Progenitor cell of endocrine pancreas (in vitro differentiated cells): ENCODE measurements around the gene SNX3. TPM values are rescaled to one million over a fixed set of nuclear protein-coding genes. Genes with fewer than 3 reads are reported as not detected.
A peak's percentile ranks its signal among the peaks of the same experiment; 100 is the strongest.
"Not testable (repeated sequence)": the region's sequence is repeated elsewhere in the genome, so short reads cannot be mapped to it uniquely, and the experiment has no call there.

ENCODE experiments used
- DNase-seq: peaks from one replicate; pipeline ENCODE4 v3.0.0; 2021; ENCODE audit warnings: low spot score; ENCODE audit not compliant: unreplicated experiment
- H3K27ac Mint-ChIP-seq: 2 replicates; pipeline ENCODE4 v1.8.0; 2021; ENCODE audit warnings: mild to moderate bottlenecking, moderate library complexity, mixed read lengths
- H3K27me3 Mint-ChIP-seq: 2 replicates; pipeline ENCODE4 v1.8.0; 2021; ENCODE audit warnings: mixed read lengths
- H3K36me3 Mint-ChIP-seq: 2 replicates; pipeline ENCODE4 v1.8.0; 2022; ENCODE audit warnings: mixed read lengths; ENCODE audit not compliant: insufficient read depth
- H3K4me1 Mint-ChIP-seq: 2 replicates; pipeline ENCODE4 v1.8.0; 2021; ENCODE audit warnings: low read depth, mixed read lengths
- H3K4me3 Mint-ChIP-seq: 2 replicates; pipeline ENCODE4 v1.8.0; 2021; ENCODE audit warnings: low read depth, mild to moderate bottlenecking, moderate library complexity, mixed read lengths
- H3K9me3 Mint-ChIP-seq: 2 replicates; pipeline ENCODE4 v1.8.0; 2021; ENCODE audit warnings: low read depth, mixed read lengths
- CTCF ChIP-seq: fragments of 200-600 bp; sonication (generic); IDR thresholded peaks from one replicate; pipeline ENCODE4 v1.5.0; 2021; ENCODE audit warnings: antibody characterized with exemption, mild to moderate bottlenecking; ENCODE audit not compliant: unreplicated experiment
- total RNA-seq: library from RNA; stranded (reverse); gene quantifications from 2 replicates; pipeline ENCODE4 v1.2.1, GENCODE V29; 2021

The SNX3 gene
- total RNA-seq, 1 donor from 2014 or later = 95.5 TPM

- no peaks in the 10 kb centered on the region for H3K27me3 Mint-ChIP-seq
- no peak overlapping the region for H3K4me3 Mint-ChIP-seq
- no peaks in the 10 kb centered on the region for H3K9me3 Mint-ChIP-seq
- DNase-seq = no peak
- H3K4me1 Mint-ChIP-seq = peaks cover 9% of the 10 kb centered on the region
- no peak for TF ChIP-seq CTCF
- H3K36me3 Mint-ChIP-seq = no peaks in the 10 kb centered on the region
- H3K27ac Mint-ChIP-seq = no peak overlapping the region
Observed at GRCh38 chr6:108275976-108276375, 15.1 kb upstream of the SNX3 start.

GRCh38 chr6:108274546-108274945 is 13.7 kb upstream of the SNX3 start:
- TF ChIP-seq CTCF = no peak
- Mint-ChIP-seq H3K4me1 (peaks cover 6% of the 10 kb centered on the region), H3K27ac (no peak overlapping the region), H3K27me3 (no peaks in the 10 kb centered on the region), H3K9me3 (no peaks in the 10 kb centered on the region), H3K36me3 (no peaks in the 10 kb centered on the region), H3K4me3 (no peak overlapping the region)
- DNase-seq = no peak

DNA sequence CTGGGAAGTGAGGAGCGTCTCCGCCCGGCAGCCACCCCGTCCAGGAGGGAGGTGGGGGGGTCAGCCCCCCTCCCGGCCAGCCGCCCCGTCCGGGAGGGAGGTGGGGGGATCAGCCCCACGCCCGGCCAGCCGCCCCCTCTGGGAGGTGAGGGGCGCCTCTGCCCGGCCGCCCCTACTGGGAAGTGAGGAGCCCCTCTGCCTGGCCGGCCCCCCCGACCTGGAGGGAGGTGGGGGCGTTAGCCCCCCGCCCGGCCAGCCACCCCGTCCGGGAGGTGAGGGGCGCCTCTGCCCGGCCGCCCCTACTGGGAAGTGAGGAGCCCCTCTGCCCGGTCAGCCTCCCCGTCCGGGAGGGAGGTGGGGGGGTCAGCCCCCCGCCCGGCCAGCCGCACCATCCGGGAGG is 9.1 kb upstream of the SNX3 start:
- not testable (repeated sequence) for DNase-seq, H3K27me3 Mint-ChIP-seq

DNA sequence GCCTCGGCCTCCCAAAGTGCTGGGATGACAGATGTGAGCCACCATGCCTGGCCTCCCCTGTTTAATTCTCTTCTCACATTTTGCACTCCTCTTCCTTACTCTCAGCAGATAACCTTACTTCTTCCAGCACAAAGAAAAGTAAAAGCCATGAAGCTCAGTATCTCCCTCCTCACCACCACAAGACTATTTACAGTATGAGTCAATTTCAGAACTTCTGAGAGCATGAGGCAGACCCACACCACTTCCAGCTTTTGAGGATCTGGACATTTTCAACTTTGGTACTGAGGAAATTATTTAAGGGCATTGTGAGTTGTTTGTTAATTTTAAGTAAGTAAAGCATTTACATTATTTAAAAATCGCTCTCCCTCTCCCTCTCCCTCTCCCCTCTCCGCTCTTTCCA is 8.0 kb upstream of the SNX3 start:
- Mint-ChIP-seq H3K27ac (no peak overlapping the region), H3K9me3 (no peaks in the 10 kb centered on the region), H3K36me3 (no peaks in the 10 kb centered on the region), H3K27me3 (no peaks in the 10 kb centered on the region), H3K4me1 (no peaks in the 10 kb centered on the region), H3K4me3 (no peak overlapping the region)
- no peak for DNase-seq
- no peak for TF ChIP-seq CTCF

More for the DNA sequence above, 9.1 kb upstream of the SNX3 start:
- H3K4me3 Mint-ChIP-seq, H3K27ac Mint-ChIP-seq, H3K9me3 Mint-ChIP-seq, H3K4me1 Mint-ChIP-seq, H3K36me3 Mint-ChIP-seq: not testable (repeated sequence)

DNA sequence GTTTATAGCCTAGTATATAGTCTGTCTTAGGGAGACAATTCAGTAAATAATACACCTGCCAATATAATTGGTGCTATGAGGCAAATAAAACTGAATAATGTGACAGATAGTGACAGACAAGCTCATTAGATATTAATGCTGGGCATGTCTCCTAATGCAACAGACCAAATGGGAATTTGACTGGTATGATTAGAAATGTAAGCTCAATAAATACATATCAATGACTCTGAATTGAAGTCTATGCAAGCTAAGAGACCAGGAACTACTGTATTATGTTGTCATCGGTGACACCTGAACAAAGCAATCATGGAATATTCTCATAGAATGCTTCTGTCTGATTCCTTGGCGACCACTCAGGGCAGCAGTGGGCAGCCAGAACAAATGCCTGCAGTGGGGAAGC is 2.5 kb upstream of the SNX3 start:
- Mint-ChIP-seq H3K4me3 (no peak overlapping the region), H3K36me3 (no peaks in the 10 kb centered on the region)
- no peak for TF ChIP-seq CTCF

GRCh38 chr6:108260126-108260808 is 573 bp downstream of the SNX3 start:
- H3K4me3 Mint-ChIP-seq = peak overlapping the region; percentile 80
- TF ChIP-seq CTCF = no peak
- no peaks in the 10 kb centered on the region for H3K27me3 Mint-ChIP-seq
- no peaks in the 10 kb centered on the region for H3K9me3 Mint-ChIP-seq
- peaks cover 6% of the 10 kb centered on the region for H3K4me1 Mint-ChIP-seq
- DNase-seq = no peak
- peak overlapping the region; percentile 92 for H3K27ac Mint-ChIP-seq
- peaks cover 4% of the 10 kb centered on the region for H3K36me3 Mint-ChIP-seq

More for the DNA sequence above, 2.5 kb upstream of the SNX3 start:
- Mint-ChIP-seq H3K4me1 (peaks cover 5% of the 10 kb centered on the region), H3K27me3 (no peaks in the 10 kb centered on the region), H3K27ac (no peak overlapping the region), H3K9me3 (no peaks in the 10 kb centered on the region)
- DNase-seq = no peak
